Astrocyte (in vitro differentiated cells and primary cell): ENCODE measurements around the gene KCNC1. TPM values are rescaled to one million over a fixed set of nuclear protein-coding genes. Genes with fewer than 3 reads are reported as not detected.

Source experiments
- DNase-seq: peaks from one replicate; pipeline ENCODE4 v3.0.0-alpha.2; 2010; ENCODE audit warnings: low read depth
- FAIRE-seq: peaks from 2 replicates; lab custom pipeline; 2011; peaks lifted over from hg19 to GRCh38; lab: Jason Lieb, UNC
- H2AFZ ChIP-seq: 2 replicates; pipeline ENCODE4 v1.6.0; 2012; ENCODE audit warnings: low read depth, low read length, inconsistent platforms
- H3K27ac ChIP-seq: 2 replicates; pipeline ENCODE4 v1.5.1; 2011; ENCODE audit warnings: low read depth, low read length, inconsistent platforms
- H3K27me3 ChIP-seq: 2 replicates; pipeline ENCODE4 v1.6.0; 2011; ENCODE audit warnings: low read length, inconsistent platforms; ENCODE audit not compliant: insufficient read depth
- H3K36me3 ChIP-seq: 2 replicates; pipeline ENCODE4 v1.5.1; 2011; ENCODE audit warnings: low read length, inconsistent platforms; ENCODE audit not compliant: insufficient read depth
- H3K4me1 ChIP-seq: 2 replicates; pipeline ENCODE4 v1.5.1; 2011; ENCODE audit warnings: low read length, inconsistent platforms; ENCODE audit not compliant: insufficient read depth
- H3K4me2 ChIP-seq: 2 replicates; pipeline ENCODE4 v1.6.0; 2012; ENCODE audit warnings: low read length, inconsistent platforms
- H3K4me3 ChIP-seq: 2 replicates; pipeline ENCODE4 v1.5.1; 2011; ENCODE audit warnings: low read depth, mild to moderate bottlenecking, low read length, inconsistent platforms; ENCODE audit not compliant: insufficient read depth
- H3K79me2 ChIP-seq: 2 replicates; pipeline ENCODE4 v1.6.0; 2012; ENCODE audit warnings: mild to moderate bottlenecking, low read length, inconsistent platforms; ENCODE audit not compliant: insufficient read depth
- H3K9ac ChIP-seq: 2 replicates; pipeline ENCODE4 v1.6.0; 2012; ENCODE audit warnings: mild to moderate bottlenecking, low read length, inconsistent platforms
- H3K9me3 ChIP-seq: 2 replicates; pipeline ENCODE4 v1.5.1; 2012; ENCODE audit warnings: low read depth, mild to moderate bottlenecking, low read length, inconsistent platforms; ENCODE audit not compliant: insufficient read depth
- H4K20me1 ChIP-seq: 2 replicates; pipeline ENCODE4 v1.6.0; 2012; ENCODE audit warnings: low read length, inconsistent platforms; ENCODE audit not compliant: insufficient read depth
- H3K27ac Mint-ChIP-seq: one replicate; pipeline ENCODE4 v1.8.0; 2021; ENCODE audit warnings: mild to moderate bottlenecking, mixed read lengths; ENCODE audit not compliant: unreplicated experiment
- H3K27me3 Mint-ChIP-seq: one replicate; pipeline ENCODE4 v1.8.0; 2021; ENCODE audit warnings: low read depth, mixed read lengths; ENCODE audit not compliant: unreplicated experiment
- H3K36me3 Mint-ChIP-seq: one replicate; pipeline ENCODE4 v1.8.0; 2021; ENCODE audit warnings: low read depth, mixed read lengths; ENCODE audit not compliant: unreplicated experiment
- H3K4me1 Mint-ChIP-seq: one replicate; pipeline ENCODE4 v1.8.0; 2021; ENCODE audit warnings: low read depth, mixed read lengths; ENCODE audit not compliant: unreplicated experiment
- H3K4me3 Mint-ChIP-seq: one replicate; pipeline ENCODE4 v1.8.0; 2021; ENCODE audit warnings: mild to moderate bottlenecking, moderate library complexity, mixed read lengths; ENCODE audit not compliant: unreplicated experiment
- H3K9me3 Mint-ChIP-seq: one replicate; pipeline ENCODE4 v1.8.0; 2021; ENCODE audit warnings: mild to moderate bottlenecking, mixed read lengths; ENCODE audit not compliant: unreplicated experiment
- CTCF ChIP-seq: IDR thresholded peaks from 2 replicates; pipeline ENCODE4 v1.5.1; 2011; ENCODE audit warnings: low read depth, mild to moderate bottlenecking, inconsistent platforms, low read length, moderate library complexity; ENCODE audit not compliant: insufficient read depth
- EZH2 ChIP-seq: IDR thresholded peaks from 2 replicates; pipeline ENCODE4 v1.6.1; 2012; ENCODE audit warnings: mild to moderate bottlenecking, low read length, inconsistent platforms; ENCODE audit not compliant: insufficient read depth
- total RNA-seq: library from RNA; stranded (reverse); gene quantifications from 2 replicates; pipeline ENCODE4 v1.2.1, GENCODE V29; 2021

Gene KCNC1
- total RNA-seq, 1 donor from 2014 or later = 0.05 TPM

- no peaks in the 10 kb centered on the region for H3K9me3 ChIP-seq
- no peaks in the 10 kb centered on the region for H3K36me3 ChIP-seq
- H3K4me3 Mint-ChIP-seq = no peak overlapping the region
- no peak overlapping the region for H3K4me3 ChIP-seq
- no peak overlapping the region for H3K9ac ChIP-seq
- no peak overlapping the region for H2AFZ ChIP-seq
- no peak overlapping the region for H3K27ac Mint-ChIP-seq
- no peak for DNase-seq
- peaks cover 4% of the 10 kb centered on the region for H4K20me1 ChIP-seq
- H3K4me2 ChIP-seq = no peak overlapping the region
- no peaks in the 10 kb centered on the region for H3K79me2 ChIP-seq
- H3K4me1 ChIP-seq = peaks cover 10% of the 10 kb centered on the region
- no peaks in the 10 kb centered on the region for H3K4me1 Mint-ChIP-seq
- peaks cover 4% of the 10 kb centered on the region for H3K27me3 Mint-ChIP-seq
- no peak overlapping the region for H3K27ac ChIP-seq
- no peaks in the 10 kb centered on the region for H3K9me3 Mint-ChIP-seq
- FAIRE-seq = no peak
- no peaks in the 10 kb centered on the region for H3K36me3 Mint-ChIP-seq
- TF ChIP-seq EZH2 = no peak
- TF ChIP-seq CTCF = no peak
- no peaks in the 10 kb centered on the region for H3K27me3 ChIP-seq
These were observed 81.8 kb downstream of the KCNC1 start for GRCh38 chr11:17816232-17816931.

GRCh38 chr11:17821648-17822400, 87.2 kb downstream of the KCNC1 start:
- no peak overlapping the region for H3K27ac Mint-ChIP-seq
- Histone ChIP-seq H3K79me2 (no peaks in the 10 kb centered on the region), H2AFZ (no peak overlapping the region), H3K27ac (no peak overlapping the region), H3K9ac (no peak overlapping the region), H3K4me2 (no peak overlapping the region), H3K4me1 (no peaks in the 10 kb centered on the region), H3K36me3 (no peaks in the 10 kb centered on the region), H3K9me3 (no peaks in the 10 kb centered on the region), H3K4me3 (no peak overlapping the region), H3K27me3 (no peaks in the 10 kb centered on the region), H4K20me1 (no peaks in the 10 kb centered on the region)
- H3K4me3 Mint-ChIP-seq = no peak overlapping the region
- peaks cover 2% of the 10 kb centered on the region for H3K4me1 Mint-ChIP-seq
- FAIRE-seq = no peak
- TF ChIP-seq EZH2 (no peak), CTCF (no peak)
- DNase-seq = peak; percentile 47
- no peaks in the 10 kb centered on the region for H3K9me3 Mint-ChIP-seq
- H3K36me3 Mint-ChIP-seq = no peaks in the 10 kb centered on the region
- H3K27me3 Mint-ChIP-seq = no peaks in the 10 kb centered on the region

- H3K27ac Mint-ChIP-seq = no peak overlapping the region
- FAIRE-seq = no peak
These were observed 87.8 kb downstream of the KCNC1 start for GRCh38 chr11:17822401-17822781.

More at GRCh38 chr11:17822401-17822781, 87.8 kb downstream of the KCNC1 start:
- H3K27me3 ChIP-seq = no peaks in the 10 kb centered on the region
- H3K36me3 ChIP-seq = no peaks in the 10 kb centered on the region
- DNase-seq = no peak
- H3K4me3 ChIP-seq = no peak overlapping the region
- no peak overlapping the region for H3K27ac ChIP-seq
- no peaks in the 10 kb centered on the region for H3K79me2 ChIP-seq
- Mint-ChIP-seq H3K4me1 (peaks cover 2% of the 10 kb centered on the region), H3K9me3 (no peaks in the 10 kb centered on the region), H3K36me3 (no peaks in the 10 kb centered on the region), H3K27me3 (no peaks in the 10 kb centered on the region), H3K4me3 (no peak overlapping the region)
- H3K4me2 ChIP-seq = no peak overlapping the region
- H3K4me1 ChIP-seq = no peaks in the 10 kb centered on the region
- no peak overlapping the region for H3K9ac ChIP-seq
- no peaks in the 10 kb centered on the region for H3K9me3 ChIP-seq
- TF ChIP-seq EZH2 = no peak
- no peak for TF ChIP-seq CTCF
- no peaks in the 10 kb centered on the region for H4K20me1 ChIP-seq
- no peak overlapping the region for H2AFZ ChIP-seq
